SK-N-SH treated with all-trans-retinoic acid at 6 μM for 48 hours (cell line): ENCODE data around the gene ARID1B.

ENCODE experiments used
- PPARA ChIP-seq: fragments of 250-450 bp; sonication (Bioruptor Pico); IDR thresholded peaks from 2 replicates; pipeline ENCODE4 v1.5.0; 2020; ENCODE audit warnings: mild to moderate bottlenecking, borderline replicate concordance
- ZNF565 ChIP-seq: fragments of 450-650 bp; formaldehyde crosslinking; conservative IDR thresholded peaks from 2 replicates; pipeline ENCODE4 v1.5.0; 2020; ENCODE audit warnings: low read depth, mild to moderate bottlenecking, moderate library complexity
- ZNF70 ChIP-seq: fragments of 450-650 bp; formaldehyde crosslinking; IDR thresholded peaks from 2 replicates; pipeline ENCODE4 v1.5.0; 2020; ENCODE audit warnings: mild to moderate bottlenecking, moderate library complexity
- TF ChIP-seq, protein P1 (sequence below): fragments of 250-450 bp; sonication (Bioruptor Pico); IDR thresholded peaks from 2 replicates; pipeline ENCODE4 v1.8.0; 2020; ENCODE audit warnings: mild to moderate bottlenecking, moderate library complexity, borderline replicate concordance
- TF ChIP-seq, protein P2 (sequence below): fragments of 250-450 bp; sonication (Bioruptor Pico); IDR thresholded peaks from 2 replicates; pipeline ENCODE4 v1.5.1; 2020; ENCODE audit warnings: low read depth, mild to moderate bottlenecking, moderate library complexity
- TF ChIP-seq, protein P3 (sequence below): fragments of 250-450 bp; sonication (Bioruptor Pico); IDR thresholded peaks from 2 replicates; pipeline ENCODE4 v1.5.0; 2020; ENCODE audit warnings: mild to moderate bottlenecking, moderate library complexity

DNA sequence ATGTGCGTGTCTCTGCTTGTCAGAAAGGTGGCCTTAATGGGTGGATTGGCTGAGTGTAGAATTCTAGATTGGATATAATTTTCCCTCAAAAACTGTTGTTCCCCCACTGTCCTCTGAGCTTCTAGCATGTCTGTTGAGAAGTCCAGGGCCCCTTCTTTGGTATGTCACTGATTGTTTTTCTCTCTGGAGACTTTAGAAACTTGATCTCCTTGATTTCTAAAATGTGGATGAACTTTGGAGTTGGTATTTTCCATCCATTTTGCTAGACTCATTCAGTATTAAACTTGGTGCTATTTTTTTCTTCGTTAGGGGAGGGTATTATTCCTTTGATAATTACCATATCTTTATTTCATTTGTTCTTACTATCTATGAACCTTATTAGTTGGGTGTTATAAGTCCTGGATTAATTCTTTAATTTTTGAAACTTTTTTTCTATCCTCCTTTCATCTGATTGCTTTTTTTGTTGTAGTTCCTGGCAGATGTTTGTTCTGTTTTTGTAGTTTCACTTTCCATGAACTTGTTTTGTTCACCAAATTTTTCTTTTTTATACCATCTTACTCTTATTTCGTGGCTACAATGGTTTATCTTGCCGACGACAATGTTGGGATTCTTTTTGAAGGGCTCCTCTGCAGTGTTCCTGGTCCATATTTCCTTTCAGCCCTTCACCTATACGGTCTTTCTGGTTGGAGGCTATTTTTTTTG is 68.4 kb downstream of the ARID1B start:
- TF ChIP-seq, protein P1, sequence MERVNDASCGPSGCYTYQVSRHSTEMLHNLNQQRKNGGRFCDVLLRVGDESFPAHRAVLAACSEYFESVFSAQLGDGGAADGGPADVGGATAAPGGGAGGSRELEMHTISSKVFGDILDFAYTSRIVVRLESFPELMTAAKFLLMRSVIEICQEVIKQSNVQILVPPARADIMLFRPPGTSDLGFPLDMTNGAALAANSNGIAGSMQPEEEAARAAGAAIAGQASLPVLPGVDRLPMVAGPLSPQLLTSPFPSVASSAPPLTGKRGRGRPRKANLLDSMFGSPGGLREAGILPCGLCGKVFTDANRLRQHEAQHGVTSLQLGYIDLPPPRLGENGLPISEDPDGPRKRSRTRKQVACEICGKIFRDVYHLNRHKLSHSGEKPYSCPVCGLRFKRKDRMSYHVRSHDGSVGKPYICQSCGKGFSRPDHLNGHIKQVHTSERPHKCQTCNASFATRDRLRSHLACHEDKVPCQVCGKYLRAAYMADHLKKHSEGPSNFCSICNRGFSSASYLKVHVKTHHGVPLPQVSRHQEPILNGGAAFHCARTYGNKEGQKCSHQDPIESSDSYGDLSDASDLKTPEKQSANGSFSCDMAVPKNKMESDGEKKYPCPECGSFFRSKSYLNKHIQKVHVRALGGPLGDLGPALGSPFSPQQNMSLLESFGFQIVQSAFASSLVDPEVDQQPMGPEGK (CRISPR knock-in tag) = no peak
- TF ChIP-seq ZNF70 (CRISPR knock-in tag) = no peak
- TF ChIP-seq, protein P2, sequence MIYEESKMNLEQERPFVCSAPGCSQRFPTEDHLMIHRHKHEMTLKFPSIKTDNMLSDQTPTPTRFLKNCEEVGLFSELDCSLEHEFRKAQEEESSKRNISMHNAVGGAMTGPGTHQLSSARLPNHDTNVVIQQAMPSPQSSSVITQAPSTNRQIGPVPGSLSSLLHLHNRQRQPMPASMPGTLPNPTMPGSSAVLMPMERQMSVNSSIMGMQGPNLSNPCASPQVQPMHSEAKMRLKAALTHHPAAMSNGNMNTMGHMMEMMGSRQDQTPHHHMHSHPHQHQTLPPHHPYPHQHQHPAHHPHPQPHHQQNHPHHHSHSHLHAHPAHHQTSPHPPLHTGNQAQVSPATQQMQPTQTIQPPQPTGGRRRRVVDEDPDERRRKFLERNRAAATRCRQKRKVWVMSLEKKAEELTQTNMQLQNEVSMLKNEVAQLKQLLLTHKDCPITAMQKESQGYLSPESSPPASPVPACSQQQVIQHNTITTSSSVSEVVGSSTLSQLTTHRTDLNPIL (CRISPR knock-in tag) = no peak
- TF ChIP-seq PPARA (CRISPR knock-in tag) = no peak
- no peak for TF ChIP-seq ZNF565
- TF ChIP-seq, protein P3, sequence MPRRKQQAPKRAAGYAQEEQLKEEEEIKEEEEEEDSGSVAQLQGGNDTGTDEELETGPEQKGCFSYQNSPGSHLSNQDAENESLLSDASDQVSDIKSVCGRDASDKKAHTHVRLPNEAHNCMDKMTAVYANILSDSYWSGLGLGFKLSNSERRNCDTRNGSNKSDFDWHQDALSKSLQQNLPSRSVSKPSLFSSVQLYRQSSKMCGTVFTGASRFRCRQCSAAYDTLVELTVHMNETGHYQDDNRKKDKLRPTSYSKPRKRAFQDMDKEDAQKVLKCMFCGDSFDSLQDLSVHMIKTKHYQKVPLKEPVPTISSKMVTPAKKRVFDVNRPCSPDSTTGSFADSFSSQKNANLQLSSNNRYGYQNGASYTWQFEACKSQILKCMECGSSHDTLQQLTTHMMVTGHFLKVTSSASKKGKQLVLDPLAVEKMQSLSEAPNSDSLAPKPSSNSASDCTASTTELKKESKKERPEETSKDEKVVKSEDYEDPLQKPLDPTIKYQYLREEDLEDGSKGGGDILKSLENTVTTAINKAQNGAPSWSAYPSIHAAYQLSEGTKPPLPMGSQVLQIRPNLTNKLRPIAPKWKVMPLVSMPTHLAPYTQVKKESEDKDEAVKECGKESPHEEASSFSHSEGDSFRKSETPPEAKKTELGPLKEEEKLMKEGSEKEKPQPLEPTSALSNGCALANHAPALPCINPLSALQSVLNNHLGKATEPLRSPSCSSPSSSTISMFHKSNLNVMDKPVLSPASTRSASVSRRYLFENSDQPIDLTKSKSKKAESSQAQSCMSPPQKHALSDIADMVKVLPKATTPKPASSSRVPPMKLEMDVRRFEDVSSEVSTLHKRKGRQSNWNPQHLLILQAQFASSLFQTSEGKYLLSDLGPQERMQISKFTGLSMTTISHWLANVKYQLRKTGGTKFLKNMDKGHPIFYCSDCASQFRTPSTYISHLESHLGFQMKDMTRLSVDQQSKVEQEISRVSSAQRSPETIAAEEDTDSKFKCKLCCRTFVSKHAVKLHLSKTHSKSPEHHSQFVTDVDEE (CRISPR knock-in tag) = no peak
